GM18505 (cell line): Measurements from ENCODE around the gene MAP2K5.

ENCODE experiments used
- ATAC-seq: cut with Tn5 transposase; IDR thresholded peaks from one replicate; pipeline ENCODE4 v1.9.1; 2021; ENCODE audit not compliant: unreplicated experiment
- POLR2A ChIP-seq: IDR thresholded peaks from 4 replicates; pipeline ENCODE4 v1.6.1; 2011; ENCODE audit warnings: borderline replicate concordance; ENCODE audit not compliant: insufficient read depth, insufficient read length; ENCODE audit errors: extremely low read depth

The MAP2K5 gene

GRCh38 chr15:67724691-67725375 is 182.3 kb downstream of the MAP2K5 start:
- no peak for ATAC-seq
- TF ChIP-seq POLR2A: no peak

GRCh38 chr15:67730135-67730534 is 187.6 kb downstream of the MAP2K5 start:
- ATAC-seq: no peak
- no peak for TF ChIP-seq POLR2A

DNA sequence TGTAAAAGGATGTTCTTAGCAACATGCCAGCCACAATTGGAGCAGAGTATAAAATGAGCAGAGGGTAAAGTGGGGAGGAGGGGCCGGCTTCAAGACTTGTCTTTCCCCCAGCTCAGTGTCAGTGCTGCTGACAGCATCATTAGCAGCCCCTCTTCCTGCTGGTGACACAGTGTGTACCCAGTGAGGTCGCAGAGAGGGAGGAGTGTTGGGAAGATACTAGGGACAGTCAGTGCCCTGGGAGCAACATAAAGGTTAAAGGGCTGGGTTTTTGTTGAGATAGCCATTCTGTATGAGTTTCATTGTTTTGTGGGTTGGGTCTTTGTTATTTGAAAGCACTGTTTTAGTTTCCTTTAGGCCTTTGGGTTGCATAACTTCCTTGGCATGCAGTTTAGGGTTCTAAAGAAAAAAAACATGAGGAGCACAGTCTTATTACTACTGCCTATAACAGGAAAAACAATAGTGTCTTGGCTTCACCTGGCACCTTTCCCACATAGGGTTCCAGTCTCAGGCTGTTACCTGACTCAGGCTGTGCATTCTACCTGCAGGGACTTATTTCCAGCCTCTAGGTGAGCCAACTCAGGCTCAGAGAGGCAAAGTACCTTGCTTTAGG is 188.7 kb downstream of the MAP2K5 start:
- no peak for ATAC-seq
- TF ChIP-seq POLR2A: no peak

GRCh38 chr15:67732164-67732563 is 189.7 kb downstream of the MAP2K5 start:
- no peak for TF ChIP-seq POLR2A
- no peak for ATAC-seq

DNA sequence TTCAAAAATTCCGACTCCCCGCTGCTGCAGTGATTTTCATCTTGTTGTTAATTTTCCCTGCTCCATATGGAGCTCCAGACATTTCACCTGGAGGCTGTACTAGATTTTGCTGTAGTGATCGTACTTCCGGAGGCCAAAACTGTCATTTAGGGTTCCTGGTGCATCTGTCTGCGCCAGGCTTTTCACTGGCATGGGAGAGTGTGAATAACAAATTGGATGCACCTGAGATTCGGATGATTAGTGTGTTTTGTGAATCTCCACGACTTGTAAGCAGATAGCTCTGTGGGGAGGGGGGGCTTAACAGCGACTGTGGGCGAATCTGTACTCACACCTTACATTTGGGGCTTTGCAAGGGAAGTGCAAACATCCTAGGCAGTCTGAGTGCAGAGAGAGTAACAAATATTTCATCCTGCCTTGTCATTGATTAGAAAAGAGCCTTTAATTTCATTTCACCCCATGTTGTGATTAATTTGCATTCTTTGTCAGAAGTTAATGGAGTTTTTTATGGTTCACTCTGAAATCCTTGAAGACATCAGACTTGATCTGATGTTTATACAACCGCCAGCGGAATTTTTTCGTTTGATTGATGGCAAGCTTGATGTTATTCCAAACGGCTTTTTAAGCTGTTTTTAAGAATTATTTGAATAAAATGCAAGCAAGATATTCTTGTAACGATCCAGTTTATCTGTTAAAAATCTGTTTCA is 190.3 kb downstream of the MAP2K5 start:
- ATAC-seq: no peak
- TF ChIP-seq POLR2A: no peak

GRCh38 chr15:67735896-67736295 is 193.4 kb downstream of the MAP2K5 start:
- no peak for ATAC-seq
- no peak for TF ChIP-seq POLR2A

DNA sequence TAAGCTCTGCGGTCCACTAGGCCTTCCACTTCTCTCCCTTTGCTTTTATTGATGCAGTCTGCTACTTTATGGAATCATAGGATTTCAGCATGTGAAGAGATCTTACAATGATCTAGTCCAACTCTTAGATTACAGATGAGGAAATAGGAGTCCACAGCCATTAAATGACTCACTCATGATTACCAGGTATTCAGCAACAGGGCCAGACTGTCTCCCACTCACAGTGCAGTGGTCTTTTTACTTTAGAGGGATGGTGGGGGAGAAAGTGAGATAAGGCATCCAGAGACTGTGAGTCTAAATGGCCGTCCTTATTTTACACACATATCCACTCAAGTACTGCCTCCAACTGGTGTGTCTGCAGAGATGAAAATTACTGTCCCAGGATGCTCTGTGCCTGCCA is 194.3 kb downstream of the MAP2K5 start:
- ATAC-seq: no peak
- no peak for TF ChIP-seq POLR2A

DNA sequence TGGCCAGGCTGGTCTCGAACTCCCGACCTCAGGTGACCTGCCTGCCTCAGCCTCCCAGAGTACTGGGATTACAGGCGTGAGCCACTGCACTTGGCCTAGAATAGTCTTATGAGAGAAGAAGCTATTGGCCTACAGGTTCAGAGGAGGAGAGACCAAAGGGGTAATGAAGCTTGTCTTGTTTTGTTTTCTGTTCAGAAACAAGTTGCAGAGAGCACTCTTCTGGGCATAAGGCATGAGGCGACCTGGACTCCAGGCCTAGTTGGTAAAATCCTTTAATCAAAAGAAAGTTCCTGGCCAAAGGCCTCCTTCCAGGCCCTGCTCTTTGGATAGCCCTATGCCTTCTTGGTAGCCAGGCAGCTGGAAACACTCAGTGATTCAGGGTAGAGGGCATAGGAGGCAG is 195.6 kb downstream of the MAP2K5 start:
- no peak for TF ChIP-seq POLR2A
- no peak for ATAC-seq

DNA sequence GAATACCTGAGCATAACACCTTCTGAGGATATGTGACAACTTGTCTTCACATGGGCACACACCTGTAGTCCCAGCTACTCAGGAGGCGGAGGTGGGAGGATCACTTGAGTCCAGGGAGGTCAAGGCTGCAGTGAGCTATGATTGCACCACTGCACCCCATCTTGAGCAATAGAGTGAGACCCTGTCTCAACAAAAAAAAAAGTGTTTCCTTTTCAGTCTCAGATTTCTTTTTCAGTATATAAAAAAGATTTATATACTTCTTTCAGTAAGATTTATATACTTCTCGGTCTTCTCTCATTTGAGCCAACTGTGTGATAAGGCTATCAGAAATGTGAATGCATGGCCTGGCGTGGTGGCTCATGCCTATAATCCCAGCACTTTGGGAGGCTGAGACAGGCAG is 197.9 kb downstream of the MAP2K5 start:
- no peak for TF ChIP-seq POLR2A
- no peak for ATAC-seq

GRCh38 chr15:67741308-67741707 is 198.8 kb downstream of the MAP2K5 start:
- ATAC-seq: no peak
- TF ChIP-seq POLR2A: no peak

DNA sequence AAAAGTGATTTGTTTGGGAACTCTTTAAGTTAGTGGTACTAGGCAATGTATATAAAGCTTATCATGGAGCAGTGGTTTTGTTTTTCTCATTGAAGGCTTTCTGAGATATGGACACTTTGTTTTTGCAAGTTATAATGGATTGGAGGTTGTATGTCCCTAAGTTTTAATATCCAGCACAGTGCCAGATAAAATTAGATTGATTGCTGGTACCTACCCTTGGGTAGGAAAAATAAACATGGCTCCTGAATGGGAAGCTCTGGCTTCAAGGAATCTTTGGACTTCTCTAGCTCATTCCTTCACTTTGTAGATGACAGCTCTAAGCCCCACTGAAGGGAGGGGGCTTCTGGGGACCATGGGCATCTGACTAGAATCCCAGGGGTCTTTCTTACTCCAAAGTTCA is 201.1 kb downstream of the MAP2K5 start:
- TF ChIP-seq POLR2A: no peak

DNA sequence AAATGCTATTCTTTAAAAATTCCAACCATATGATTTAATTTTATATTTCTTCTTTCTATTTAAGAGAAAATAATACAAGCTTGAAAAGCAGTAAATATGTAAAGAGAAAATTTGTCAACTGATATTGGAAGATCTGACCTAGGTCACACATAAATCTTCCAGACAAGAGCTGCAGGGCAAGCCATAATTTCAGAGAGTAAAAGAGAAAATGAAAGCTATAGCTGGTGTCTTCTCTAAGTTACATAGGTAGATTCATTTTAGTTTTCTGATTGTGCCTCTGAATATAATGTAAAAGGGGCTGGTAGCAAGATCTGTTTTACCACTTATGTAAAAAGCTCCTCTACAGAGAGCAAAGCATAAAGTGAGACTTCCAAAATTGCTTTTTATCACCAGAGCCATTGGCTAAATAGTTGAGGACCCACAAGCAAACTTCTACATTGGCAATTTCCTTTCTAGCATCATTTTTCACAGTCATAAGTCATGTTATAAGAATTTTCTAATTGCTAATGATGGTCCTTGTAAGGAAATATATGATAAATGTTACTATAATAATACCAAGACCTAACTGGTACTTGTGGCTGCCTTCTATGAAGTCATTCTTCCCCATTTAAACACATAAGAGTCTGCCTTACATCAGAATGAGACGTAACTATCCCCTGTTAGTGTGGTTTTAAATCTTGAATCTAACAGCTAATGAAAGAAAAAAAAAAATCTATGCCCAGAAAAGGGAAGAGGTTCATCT is 202.0 kb downstream of the MAP2K5 start:
- no peak for TF ChIP-seq POLR2A
- no peak for ATAC-seq

More for the DNA sequence above, 201.1 kb downstream of the MAP2K5 start:
- no peak for ATAC-seq
